H1 (cell line): ENCODE results near the gene POU5F1. TPM values are rescaled to one million over a fixed set of nuclear protein-coding genes. Genes with fewer than 3 reads are reported as not detected.
"Not testable (repeated sequence)": the region's sequence is repeated elsewhere in the genome, so short reads cannot be mapped to it uniquely, and the experiment has no call there.

Experiments used
- CTCF ChIA-PET: fragments of 300-600 bp; sonication (Branson Sonifier 250); formaldehyde crosslinking; loops from one replicate; lab custom pipeline; 2021; ENCODE audit not compliant: partially characterized antibody; lab: Charles Lee
- POLR2A ChIA-PET: fragments of 300-600 bp; sonication (Branson Sonifier 250); formaldehyde crosslinking; loops from one replicate; lab custom pipeline; 2021; ENCODE audit warnings: inconsistent platforms; ENCODE audit not compliant: partially characterized antibody; lab: Charles Lee
- DNase-seq, 2 experiments: peaks; one replicate each; pipeline versions ENCODE4 v3.0.0 to v3.0.0-alpha.2; 2010 to 2022; ENCODE audit warnings: low spot score in 2 of 2, low read depth in 1 of 2, mixed read lengths in 1 of 2
- FAIRE-seq: peaks from 2 replicates; lab custom pipeline; 2011; peaks lifted over from hg19 to GRCh38; lab: Jason Lieb, UNC
- H2AFZ ChIP-seq: 2 replicates; pipeline ENCODE4 v1.8.1; 2012; ENCODE audit warnings: low read length, inconsistent platforms
- H2AK5ac ChIP-seq: 2 replicates; pipeline ENCODE4 v1.6.1; 2013; ENCODE audit warnings: low read depth, low read length
- H2BK120ac ChIP-seq: replicated peaks from 2 replicates; pipeline ENCODE3; 2013; ENCODE audit warnings: low read depth, low read length, inconsistent platforms
- H2BK12ac ChIP-seq: 2 replicates; pipeline ENCODE4 v1.6.1; 2013; ENCODE audit warnings: low read depth, low read length
- H2BK15ac ChIP-seq: 2 replicates; pipeline ENCODE4 v1.6.1; 2013; ENCODE audit warnings: low read length
- H2BK20ac ChIP-seq: 2 replicates; pipeline ENCODE4 v1.6.1; 2013; ENCODE audit warnings: low read length
- H2BK5ac ChIP-seq: 2 replicates; pipeline ENCODE4 v1.6.1; 2013; ENCODE audit warnings: low read depth, low read length
- H3K14ac ChIP-seq: 2 replicates; pipeline ENCODE4 v1.6.1; 2013; ENCODE audit warnings: inconsistent platforms; ENCODE audit not compliant: insufficient read length
- H3K18ac ChIP-seq: 2 replicates; pipeline ENCODE4 v1.6.1; 2013; ENCODE audit warnings: low read length; ENCODE audit errors: extremely low read depth
- H3K23ac ChIP-seq: 2 replicates; pipeline ENCODE4 v1.6.1; 2013; ENCODE audit warnings: inconsistent platforms; ENCODE audit not compliant: insufficient read length
- H3K23me2 ChIP-seq: 2 replicates; pipeline ENCODE4 v1.6.1; 2013; ENCODE audit warnings: low read depth, low read length
- H3K27ac ChIP-seq: 2 replicates; pipeline ENCODE4 v1.6.1; 2011; ENCODE audit warnings: low read depth, low read length, inconsistent platforms
- H3K27me3 ChIP-seq, 4 experiments: replicated peaks in 1 of 4; 1 replicate in 1 of 4; 2 replicates in 3 of 4; pipeline versions ENCODE4 v1.6.1 to v1.8.1; 2011 to 2013; ENCODE audit warnings: low read length in 3 of 4, mild to moderate bottlenecking in 3 of 4, inconsistent platforms in 2 of 4, mixed read lengths in 2 of 4, moderate library complexity in 1 of 4; ENCODE audit not compliant: control insufficient read depth in 3 of 4, insufficient read depth in 3 of 4; ENCODE audit errors: extremely low read depth in 1 of 4
- H3K36me3 ChIP-seq, 4 experiments: 2 replicates each; pipeline versions ENCODE4 v1.6.1 to v1.8.1; 2011 to 2013; ENCODE audit warnings: mild to moderate bottlenecking in 4 of 4, low read length in 3 of 4, moderate library complexity in 2 of 4, control low read depth in 1 of 4, inconsistent platforms in 1 of 4; ENCODE audit not compliant: insufficient read depth in 4 of 4, control insufficient read depth in 2 of 4
- H3K4ac ChIP-seq: replicated peaks from 2 replicates; pipeline ENCODE3; 2013; ENCODE audit warnings: low read length, low read depth, mixed read lengths, inconsistent platforms; ENCODE audit not compliant: insufficient read length
- H3K4me1 ChIP-seq, 4 experiments: replicated peaks in 1 of 4; 1 replicate in 1 of 4; 2 replicates in 3 of 4; pipeline versions ENCODE4 v1.6.1 to v1.8.1; 2011 to 2013; ENCODE audit warnings: low read length in 3 of 4, inconsistent platforms in 2 of 4, mixed read lengths in 1 of 4; ENCODE audit not compliant: insufficient read depth in 4 of 4, control insufficient read depth in 3 of 4
- H3K4me2 ChIP-seq, 2 experiments: 2 replicates each; pipeline versions ENCODE4 v1.6.1 to v1.8.1; 2011 to 2013; ENCODE audit warnings: low read depth in 2 of 2, low read length in 2 of 2, control low read depth in 1 of 2, inconsistent platforms in 1 of 2, mild to moderate bottlenecking in 1 of 2; ENCODE audit not compliant: insufficient read depth in 1 of 2
- H3K4me3 ChIP-seq, 4 experiments: fragments of 200-600, 300-600 bp in 1 of 4; sonication (generic), shearing (Covaris generic), sonication (Bioruptor Twin) in 1 of 4; 2 replicates each; pipeline versions ENCODE4 v1.5.1 to v1.8.1; 2011 to 2016; ENCODE audit warnings: low read length in 4 of 4, low read depth in 3 of 4, control low read depth in 2 of 4, inconsistent platforms in 2 of 4, mild to moderate bottlenecking in 2 of 4, mixed read lengths in 1 of 4, moderate library complexity in 1 of 4; ENCODE audit not compliant: insufficient read depth in 2 of 4; ENCODE audit errors: extremely low read depth in 1 of 4
- H3K56ac ChIP-seq: replicated peaks from 2 replicates; pipeline ENCODE3; 2013; ENCODE audit warnings: low read depth, mild to moderate bottlenecking, mixed read lengths, low read length, inconsistent platforms; ENCODE audit not compliant: insufficient read length
- H3K79me1 ChIP-seq: 2 replicates; pipeline ENCODE4 v1.6.1; 2013; ENCODE audit warnings: low read depth, low read length, control low read depth
- H3K79me2 ChIP-seq, 2 experiments: 2 replicates each; pipeline versions ENCODE4 v1.6.1 to v1.8.1; 2012 to 2013; ENCODE audit warnings: low read length in 2 of 2, mild to moderate bottlenecking in 2 of 2, inconsistent platforms in 1 of 2; ENCODE audit not compliant: insufficient read depth in 2 of 2, control insufficient read depth in 1 of 2
- H3K9ac ChIP-seq, 4 experiments: replicated peaks in 1 of 4; 1 replicate in 1 of 4; 2 replicates in 3 of 4; pipeline versions ENCODE4 v1.6.1 to v1.8.1; 2011 to 2013; ENCODE audit warnings: low read depth in 3 of 4, low read length in 3 of 4, control low read depth in 2 of 4, mild to moderate bottlenecking in 2 of 4, moderate library complexity in 2 of 4, inconsistent platforms in 1 of 4; ENCODE audit errors: extremely low read depth in 1 of 4
- H3K9me3 ChIP-seq, 2 experiments: 2 replicates each; pipeline versions ENCODE4 v1.6.1 to v1.8.1; 2012 to 2013; ENCODE audit warnings: mild to moderate bottlenecking in 2 of 2, moderate library complexity in 2 of 2, control low read depth in 1 of 2, inconsistent platforms in 1 of 2, low read depth in 1 of 2, low read length in 1 of 2, mixed read lengths in 1 of 2; ENCODE audit not compliant: insufficient read depth in 2 of 2
- H4K20me1 ChIP-seq, 2 experiments: replicated peaks in 1 of 2; 2 replicates each; pipeline versions ENCODE3 to v1.8.1; 2011 to 2013; ENCODE audit warnings: inconsistent platforms in 2 of 2, low read length in 2 of 2, mild to moderate bottlenecking in 1 of 2; ENCODE audit not compliant: insufficient read depth in 2 of 2, control insufficient read depth in 1 of 2
- H4K5ac ChIP-seq: 2 replicates; pipeline ENCODE4 v1.6.1; 2013; ENCODE audit warnings: low read length, low read depth, mixed read lengths, inconsistent platforms; ENCODE audit not compliant: insufficient read length
- H4K8ac ChIP-seq: 2 replicates; pipeline ENCODE4 v1.8.0; 2013; ENCODE audit warnings: mild to moderate bottlenecking, moderate library complexity, low read length, inconsistent platforms; ENCODE audit not compliant: insufficient read depth; ENCODE audit errors: extremely low read depth
- H4K91ac ChIP-seq: replicated peaks from 2 replicates; pipeline ENCODE3; 2013; ENCODE audit warnings: low read length, mixed read lengths, inconsistent platforms; ENCODE audit not compliant: insufficient read length
- WGBS, 2 experiments: shearing (Covaris generic) in 1 of 2; methylation state at CpG; one replicate each; pipeline versions ENCODE4 v1.1.6 to v1.1.7; 2013 to 2015; ENCODE audit warnings: low lambda C conversion rate in 2 of 2, mixed read lengths in 2 of 2, inconsistent platforms in 1 of 2, low coverage in 1 of 2, missing lambda C conversion rate in 1 of 2; ENCODE audit not compliant: insufficient replicate concordance in 2 of 2, insufficient coverage in 1 of 2, insufficient read length in 1 of 2; ENCODE audit errors: extremely low coverage in 1 of 2, missing lambda C conversion rate in 1 of 2; 5-methylcytosine and 5-hydroxymethylcytosine counted together
- polyA plus RNA-seq, 7 experiments: library from polyadenylated mRNA; depleted of rRNA in 3 of 7; stranded (reverse) in 5 of 7; unstranded in 2 of 7; fragments of >200 nt in 5 of 7; fragments of 200-250 nt in 2 of 7; gene quantifications; 1 replicate in 5 of 7; 2 replicates in 1 of 7; 4 replicates in 1 of 7; pipeline versions ENCODE4 v1.2.1 to v1.2.3, GENCODE V29; 2011 to 2013; ENCODE audit warnings: missing spikeins in 2 of 7, mixed read lengths in 2 of 7
- total RNA-seq: library from RNA; stranded (reverse); fragmentation: NEBNext Ultra II Directional; extraction: Animal tissue kit (Norgen Biotek cat#: 25700); gene quantifications from 2 replicates; pipeline ENCODE4 v1.2.1, GENCODE V29; 2021

Gene POU5F1
- total and polyA plus RNA-seq, 2 of the 8 experiments (the other 6 are each of a cell fraction or from before 2014, with no cell fraction given), result 2,437 to 2,526 TPM

GRCh38 chr6:31199105-31199452 lies 28.6 kb upstream of the POU5F1 start:
- H4K8ac ChIP-seq, H3K23me2 ChIP-seq, H2BK120ac ChIP-seq, H3K27ac ChIP-seq, H2AK5ac ChIP-seq, H2AFZ ChIP-seq, FAIRE-seq, H4K91ac ChIP-seq, H4K5ac ChIP-seq, H3K4me3 ChIP-seq, H3K9ac ChIP-seq, H4K20me1 ChIP-seq, DNase-seq, H3K27me3 ChIP-seq, H2BK15ac ChIP-seq, H3K79me1 ChIP-seq, H3K56ac ChIP-seq, H3K79me2 ChIP-seq, H3K18ac ChIP-seq, H3K4me2 ChIP-seq, H3K4ac ChIP-seq, H2BK12ac ChIP-seq, H2BK5ac ChIP-seq, H3K23ac ChIP-seq, H3K9me3 ChIP-seq, H2BK20ac ChIP-seq, H3K36me3 ChIP-seq, H3K14ac ChIP-seq: not testable (repeated sequence)
- POLR2A ChIA-PET, result interaction anchor here (61.6 kb wide), 1 partner anchor 52 kb away, joined by 2251 read pairs; the partner anchor contains the start of genes CCHCR1, CDSN, POU5F1 and PSORS1C1
- WGBS, 2 experiments, result 95% methylated on average over 4 of the region's 4 CpGs; no CpG with 5 or more reads in 1 of the 2 experiments
- H3K4me1 ChIP-seq, result peaks cover 7 to 12% (median 9%) of the 10 kb centered on the region in 4 experiments
- CTCF ChIA-PET, result interaction anchor here (1.5 to 8.7 kb wide), 2 partner anchors 12 to 167 kb away, joined by 4 to 103 read pairs; no protein-coding TSS in a partner anchor
